Stimulated activated naive CD4-positive, alpha-beta T cell (primary cell): ENCODE measurements around the gene RAET1G.
"Not testable (repeated sequence)": the region's sequence is repeated elsewhere in the genome, so short reads cannot be mapped to it uniquely, and the experiment has no call there.

ENCODE experiments used
- DNase-seq, 6 experiments: peaks; one replicate each; lab custom pipeline; 2025; lab: John Stamatoyannopoulos, UW

Gene RAET1G

GRCh38 chr6:149922642-149923326 is at the start of gene RAET1G:
RAET1G (minus strand) TSS chr6:149923121; CDS start chr6:149923010, 111 bp downstream.
- DNase-seq, result peak; percentile 65 to 82 (median 76)

DNA sequence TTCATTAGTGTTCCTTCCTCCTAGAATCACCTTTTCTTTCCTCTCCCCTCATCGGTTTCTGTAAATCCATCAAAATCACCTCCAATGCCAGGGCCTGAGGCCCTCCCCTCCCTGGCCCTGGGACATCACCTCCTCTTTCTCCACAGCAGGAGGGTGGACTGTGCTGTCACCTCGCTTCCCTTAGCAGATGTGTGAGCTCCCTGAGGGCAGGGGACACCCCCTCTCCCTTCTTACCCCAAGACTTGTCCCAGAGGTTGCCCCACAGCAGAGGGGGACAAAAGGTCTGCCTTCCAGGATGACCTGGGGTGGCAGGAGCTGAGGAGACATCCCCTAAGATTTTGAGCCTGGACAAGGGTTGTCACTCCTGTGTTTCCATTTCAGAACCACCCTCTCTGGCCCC is 46.7 kb upstream of the RAET1G start:
- no peak for DNase-seq

GRCh38 chr6:149968909-149969308 is 46.0 kb upstream of the RAET1G start:
- DNase-seq, result not testable (repeated sequence)

GRCh38 chr6:149967999-149968398 is 45.1 kb upstream of the RAET1G start:
- DNase-seq, result not testable (repeated sequence)

DNA sequence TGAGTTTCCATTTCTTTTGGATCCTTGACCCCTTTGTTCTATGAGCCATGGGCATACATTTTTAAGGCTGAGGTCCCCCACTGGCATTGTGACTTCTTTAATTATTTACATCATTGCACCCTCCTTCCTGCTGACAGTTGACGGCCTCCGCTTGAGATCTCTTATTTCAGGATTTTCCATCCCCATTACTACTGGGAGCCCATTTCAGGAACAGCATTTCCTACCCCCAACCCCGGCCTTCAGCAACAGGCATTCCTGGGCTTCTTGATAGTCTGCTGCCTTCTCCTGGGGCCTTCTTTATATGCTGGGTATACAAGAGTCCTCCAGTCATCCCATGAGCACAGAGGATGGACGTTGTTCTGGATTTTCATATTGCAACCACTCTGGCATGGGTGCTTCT is 44.7 kb upstream of the RAET1G start:
- no peak for DNase-seq

DNA sequence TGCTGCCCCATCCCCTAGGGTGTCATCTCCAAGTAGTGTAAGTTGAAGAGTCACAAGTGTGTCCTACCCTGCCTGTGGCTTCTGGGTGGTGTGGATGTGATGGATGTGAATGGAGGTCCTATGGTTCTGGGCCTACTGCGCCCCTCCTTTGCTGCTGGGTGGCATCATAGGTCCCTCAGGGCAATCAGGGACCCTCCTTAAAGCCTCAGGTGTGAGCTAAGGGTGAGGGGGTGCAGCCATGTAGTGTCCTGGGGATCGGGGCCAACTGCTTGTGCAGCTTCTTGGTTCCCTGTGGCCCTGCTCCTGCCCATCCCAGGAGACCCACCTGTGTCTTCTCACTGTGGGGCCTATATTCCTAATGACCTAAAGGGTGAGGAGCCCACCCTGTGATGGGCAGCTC is 43.4 kb upstream of the RAET1G start:
- DNase-seq, result not testable (repeated sequence)

DNA sequence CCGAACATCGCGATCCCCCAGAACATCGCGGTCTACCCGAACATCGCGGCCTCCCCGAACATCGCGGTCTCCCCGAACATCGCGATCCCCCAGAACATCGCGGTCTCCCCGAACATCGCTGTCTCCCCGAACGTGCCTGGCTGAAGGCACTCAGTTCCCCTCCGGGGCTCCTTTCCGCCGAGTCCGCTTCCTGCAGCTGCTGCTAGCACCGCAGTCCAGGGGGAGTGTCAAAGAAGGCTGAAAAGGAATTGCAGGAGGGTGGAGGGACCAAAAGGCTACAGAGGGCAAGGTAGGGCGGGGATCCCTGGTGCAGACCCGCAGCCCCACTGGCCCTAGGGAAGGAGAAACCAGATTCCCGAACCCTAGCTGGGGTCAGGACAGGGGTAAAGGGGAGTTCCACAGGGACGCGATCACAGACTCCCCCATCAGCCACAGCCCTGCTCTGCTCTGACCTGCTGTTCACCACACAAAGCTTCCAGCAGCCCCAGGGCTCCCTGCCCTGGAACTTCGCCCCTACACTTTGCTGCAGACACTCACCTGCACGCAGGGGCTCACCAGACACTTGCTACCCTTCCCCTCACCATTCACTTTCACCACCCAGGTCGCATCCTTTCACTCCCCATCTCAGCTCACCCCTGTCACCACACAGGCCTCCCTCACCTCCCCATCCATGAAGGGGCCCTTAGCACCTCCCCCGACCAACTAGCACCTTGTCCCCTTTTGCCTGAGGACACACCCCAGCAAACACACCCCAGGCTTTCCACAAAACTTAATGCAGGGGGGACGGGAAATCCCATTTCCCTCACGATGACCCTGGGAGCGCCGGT is 42.5 kb upstream of the RAET1G start:
- DNase-seq, result peak in 3 of 6 experiments; percentile 34 to 38 (median 37)

DNA sequence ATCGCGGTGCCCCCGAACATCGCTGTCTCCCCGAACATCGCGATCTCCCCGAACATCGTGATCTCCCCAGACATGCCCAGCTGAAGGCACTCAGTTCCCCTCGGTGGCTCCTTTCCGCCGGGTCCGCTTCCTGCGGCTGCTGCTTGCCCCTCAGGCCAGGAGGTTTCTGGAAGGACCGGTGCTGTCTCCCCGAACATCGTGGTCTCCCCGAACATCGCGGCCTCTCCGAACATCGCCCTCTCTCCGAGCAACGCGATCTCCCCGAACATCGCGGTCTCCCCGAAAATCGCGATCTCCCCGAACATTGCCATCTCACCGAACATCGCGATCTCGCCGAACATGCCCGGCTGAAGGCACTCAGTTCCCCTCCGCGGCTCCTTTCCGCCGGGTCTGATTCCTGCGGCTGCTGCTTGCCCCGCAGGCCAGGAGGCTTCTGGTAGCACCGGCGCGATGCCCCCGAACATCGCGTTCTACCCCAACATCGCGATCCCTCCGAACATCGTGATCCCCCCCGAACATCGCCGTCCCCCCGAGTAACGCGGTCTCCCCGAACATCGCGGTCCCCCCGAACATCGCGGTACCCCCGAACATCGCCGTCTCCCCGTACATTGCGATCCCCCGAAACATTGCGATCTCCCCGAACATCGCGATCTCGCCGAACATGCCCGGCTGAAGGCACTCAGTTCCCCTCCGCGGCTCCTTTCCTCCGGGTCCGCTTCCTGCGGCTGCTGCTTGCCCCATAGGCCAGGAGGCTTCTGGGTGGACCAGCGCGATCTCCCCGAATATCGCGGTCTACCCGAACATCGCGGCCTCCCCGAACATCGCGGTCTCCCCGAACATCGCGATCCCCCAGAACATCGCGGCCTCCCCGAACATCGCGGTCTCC is 41.6 kb upstream of the RAET1G start:
- peak in 4 of 6 experiments; percentile 9 to 56 (median 46) for DNase-seq

- peak; percentile 28 to 60 (median 58) for DNase-seq
Measured at GRCh38 chr6:149963462-149964307, 40.8 kb upstream of the RAET1G start, which contains the start of gene ULBP1. ULBP1 (plus strand) TSS chr6:149963943; CDS start chr6:149964050, 107 bp downstream.

DNA sequence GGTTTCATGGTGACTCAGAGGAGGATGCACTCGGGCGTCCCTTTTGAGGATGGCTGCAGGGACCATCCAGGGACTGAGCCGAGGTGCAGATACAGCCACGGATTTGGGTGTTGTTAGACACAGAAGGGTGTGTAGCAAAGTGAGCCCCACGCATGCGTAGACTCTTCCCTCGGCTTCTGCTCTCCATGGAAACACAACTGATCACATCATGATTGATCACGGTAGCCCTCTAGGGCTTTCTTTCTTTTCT is 40.2 kb upstream of the RAET1G start:
- peak in 3 of 6 experiments; percentile 31 to 47 (median 34) for DNase-seq

GRCh38 chr6:149962461-149963211 is 39.7 kb upstream of the RAET1G start:
- DNase-seq, result no peak

DNA sequence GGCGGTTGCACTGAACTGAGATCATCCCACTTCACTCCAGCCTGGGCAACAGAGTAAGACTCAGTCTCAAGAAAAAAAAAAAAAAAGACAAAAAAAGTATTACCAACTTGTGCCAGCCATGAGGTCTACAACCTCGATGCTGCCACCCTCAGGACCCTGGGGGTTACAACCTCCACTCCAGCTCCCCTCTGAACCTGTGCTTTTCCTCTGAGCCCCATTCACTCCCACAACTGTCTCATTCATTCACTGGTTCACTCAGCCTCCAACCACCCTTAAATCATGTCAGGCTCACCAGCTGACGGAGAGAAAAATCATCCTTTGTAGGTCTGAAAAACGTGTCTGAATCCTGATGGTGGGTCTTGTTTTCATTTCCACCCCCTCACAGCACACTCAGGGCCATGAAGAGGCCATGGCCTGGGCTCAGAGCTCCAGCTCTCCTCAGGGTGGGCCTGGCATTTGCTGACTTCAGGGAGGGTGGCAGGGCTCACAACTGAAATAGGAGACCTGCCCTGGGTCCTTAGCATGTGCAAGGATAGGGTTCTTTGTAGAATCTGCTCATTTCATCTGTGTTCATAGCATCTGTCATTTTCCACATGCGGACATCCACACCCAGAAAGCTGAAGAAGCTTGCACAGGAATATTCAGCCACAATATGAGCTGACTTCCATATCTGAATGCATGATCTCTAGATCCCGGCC is 39.0 kb upstream of the RAET1G start:
- peak in 3 of 6 experiments; percentile 10 to 33 (median 26) for DNase-seq

- no peak for DNase-seq
Measured at GRCh38 chr6:149960488-149960887, 37.6 kb upstream of the RAET1G start.

GRCh38 chr6:149959806-149960205 is 36.9 kb upstream of the RAET1G start:
- not testable (repeated sequence) for DNase-seq

DNA sequence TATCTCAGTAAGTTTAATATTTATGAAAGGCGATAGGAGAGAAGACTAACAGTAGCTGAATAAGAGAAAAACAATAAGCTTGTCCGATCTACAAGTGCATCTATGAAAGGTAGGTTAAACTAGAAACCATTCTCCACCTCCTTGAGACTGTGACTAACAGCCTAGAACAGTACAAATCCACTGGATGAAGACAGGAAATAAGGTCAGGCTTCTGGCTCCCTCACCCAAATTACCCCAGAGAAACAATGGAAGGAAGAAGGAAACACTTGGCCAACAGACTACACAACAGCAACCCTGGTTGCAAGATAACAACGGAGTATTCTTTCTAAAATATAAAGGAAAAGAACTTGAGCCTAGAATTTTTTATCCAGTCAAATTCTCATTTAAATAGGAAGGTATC is 35.2 kb upstream of the RAET1G start:
- DNase-seq, result not testable (repeated sequence)

DNA sequence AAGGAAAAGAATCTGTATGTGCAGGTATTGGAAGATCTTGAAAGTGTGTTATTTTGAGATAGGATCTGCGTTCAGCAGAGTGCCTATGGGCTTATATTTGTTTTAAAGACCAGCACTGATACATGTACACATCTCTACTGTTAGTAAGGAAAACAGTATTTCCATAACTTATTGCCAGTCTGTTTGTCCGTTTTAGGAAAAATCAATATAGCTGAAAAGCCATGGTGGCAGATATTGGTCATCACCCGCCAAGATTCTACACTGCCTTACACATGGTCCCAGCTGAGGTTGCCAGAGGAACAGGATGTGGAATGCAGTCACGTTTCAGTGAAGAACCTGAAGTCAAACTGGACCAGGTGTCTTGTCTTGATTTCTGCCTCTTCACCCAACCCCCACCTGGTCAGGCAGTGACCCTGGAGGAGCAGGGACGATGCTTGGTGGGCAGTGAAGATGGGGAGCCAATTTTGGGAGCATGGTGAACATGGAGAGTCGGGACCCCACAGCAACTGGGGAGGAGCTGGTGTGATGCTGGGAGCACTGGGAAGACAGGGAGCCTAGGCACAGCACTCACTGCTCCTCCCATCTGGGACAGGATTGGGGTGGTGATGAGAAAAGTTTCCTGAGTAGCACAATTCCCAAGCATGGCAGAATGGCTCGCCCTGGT is 32.9 kb upstream of the RAET1G start:
- DNase-seq, result not testable (repeated sequence)

DNA sequence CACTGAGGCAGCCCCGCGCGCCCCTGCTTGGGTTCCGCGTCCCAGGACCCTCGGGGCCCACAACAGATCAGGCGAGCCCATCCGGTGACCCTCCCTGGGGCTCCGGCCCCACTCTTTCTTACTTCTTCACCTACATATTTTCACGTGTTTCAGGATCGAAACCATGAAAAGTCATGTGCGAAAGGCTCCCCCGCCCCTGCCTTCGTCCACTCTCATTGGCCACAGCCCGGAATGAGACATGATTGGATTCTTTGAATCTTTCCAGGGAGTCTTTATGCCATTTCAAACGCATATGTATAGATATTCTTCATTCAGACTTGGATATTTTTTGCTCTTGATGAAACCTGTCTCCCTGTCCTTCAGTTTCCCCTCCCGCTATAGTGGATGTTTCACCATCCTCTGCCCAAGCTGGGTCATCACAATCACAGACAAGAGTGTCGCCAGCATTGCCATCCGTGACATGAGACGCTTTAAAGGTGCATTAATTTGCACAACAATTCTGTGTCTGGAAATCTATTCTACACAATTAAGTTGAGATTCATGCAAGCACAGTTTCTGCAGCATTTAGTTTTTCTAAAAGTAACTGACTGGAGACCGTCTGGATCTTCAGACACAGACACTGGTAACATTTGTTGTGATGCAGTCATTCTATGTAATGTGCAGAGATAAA is 32.2 kb upstream of the RAET1G start:
- DNase-seq, result not testable (repeated sequence)

- peak in 1 of 6 experiments; percentile 19 for DNase-seq
Measured at GRCh38 chr6:149954328-149954983, 31.5 kb upstream of the RAET1G start.
